ENCODE measurements around the gene ADGRL3. TPM values are rescaled to one million over a fixed set of nuclear protein-coding genes. Genes with fewer than 3 reads are reported as not detected.

Gene ADGRL3
- total RNA-seq, 2 donors from 2014 or later = 4.0 to 5.2 TPM

GRCh38 chr4:61443813-61444510, 243.8 kb downstream of the ADGRL3 start:
- DNase-seq (no peak), ATAC-seq (no peak)
- intact Hi-C loops (cut with DNase I, micrococcal nuclease) = no loop called here

- ATAC-seq (peak; percentile 96), DNase-seq (no peak)
- intact Hi-C loops (cut with DNase I, micrococcal nuclease) = no loop called here
Observed at GRCh38 chr4:61445374-61446063, 245.4 kb downstream of the ADGRL3 start.

GRCh38 chr4:61446941-61447340, 246.8 kb downstream of the ADGRL3 start:
- ATAC-seq = no peak

GRCh38 chr4:61447918-61448317, 247.8 kb downstream of the ADGRL3 start:
- intact Hi-C loops (cut with DNase I, micrococcal nuclease) = no loop called here
- ATAC-seq = no peak

More at GRCh38 chr4:61446941-61447340, 246.8 kb downstream of the ADGRL3 start:
- intact Hi-C loops (cut with DNase I, micrococcal nuclease) = no loop called here
- DNase-seq = no peak

GRCh38 chr4:61451935-61452334, 251.8 kb downstream of the ADGRL3 start:
- DNase-seq (no peak), ATAC-seq (no peak)
- intact Hi-C loops (cut with DNase I, micrococcal nuclease) = no loop called here

More at GRCh38 chr4:61447918-61448317, 247.8 kb downstream of the ADGRL3 start:
- DNase-seq = no peak

GRCh38 chr4:61461956-61462355, 261.8 kb downstream of the ADGRL3 start:
- no peak for ATAC-seq
- intact Hi-C loops (cut with DNase I, micrococcal nuclease) = no loop called here
- no peak for DNase-seq

- ATAC-seq = no peak
- DNase-seq = no peak
- intact Hi-C loops (cut with DNase I, micrococcal nuclease) = no loop called here
Observed at GRCh38 chr4:61462451-61463326, 262.6 kb downstream of the ADGRL3 start.

GRCh38 chr4:61468024-61468720, 268.0 kb downstream of the ADGRL3 start:
- intact Hi-C loops (cut with DNase I, micrococcal nuclease) = no loop called here
- DNase-seq (no peak), ATAC-seq (no peak)

GRCh38 chr4:61473306-61473705, 273.2 kb downstream of the ADGRL3 start:
- intact Hi-C loops (cut with DNase I, micrococcal nuclease) = no loop called here
- no peak for DNase-seq
- ATAC-seq = no peak

GRCh38 chr4:61478340-61478739, 278.2 kb downstream of the ADGRL3 start:
- ATAC-seq (no peak), DNase-seq (no peak)
- intact Hi-C loops (cut with DNase I, micrococcal nuclease) = no loop called here

- ATAC-seq = no peak
- intact Hi-C loops (cut with DNase I, micrococcal nuclease) = no loop called here
- no peak for DNase-seq
Observed at GRCh38 chr4:61485056-61485455, 284.9 kb downstream of the ADGRL3 start.

GRCh38 chr4:61489927-61490326, 289.8 kb downstream of the ADGRL3 start:
- DNase-seq (no peak), ATAC-seq (no peak)
- intact Hi-C loops (cut with DNase I, micrococcal nuclease) = no loop called here

GRCh38 chr4:61493041-61493440, 292.9 kb downstream of the ADGRL3 start:
- intact Hi-C loops (cut with DNase I, micrococcal nuclease) = no loop called here
- DNase-seq (no peak), ATAC-seq (no peak)

- no peak for ATAC-seq
- intact Hi-C loops (cut with DNase I, micrococcal nuclease) = no loop called here
- no peak for DNase-seq
Observed at GRCh38 chr4:61493470-61493869, 293.3 kb downstream of the ADGRL3 start.

- DNase-seq = no peak
- intact Hi-C loops (cut with DNase I, micrococcal nuclease) = no loop called here
- no peak for ATAC-seq
Observed at GRCh38 chr4:61500883-61501282, 300.8 kb downstream of the ADGRL3 start.

- ATAC-seq (no peak), DNase-seq (no peak)
- intact Hi-C loops (cut with DNase I, micrococcal nuclease) = no loop called here
Observed at GRCh38 chr4:61501812-61502211, 301.7 kb downstream of the ADGRL3 start.

GRCh38 chr4:61505773-61506685, 305.9 kb downstream of the ADGRL3 start:
- no peak for DNase-seq
- intact Hi-C loops (cut with DNase I, micrococcal nuclease) = no loop called here
- ATAC-seq = no peak

GRCh38 chr4:61507091-61507490, 307.0 kb downstream of the ADGRL3 start:
- ATAC-seq = no peak
- intact Hi-C loops (cut with DNase I, micrococcal nuclease) = no loop called here
- DNase-seq = no peak

Data from left colon (tissue), 2 donors.